Measurements from ENCODE around the gene HOXD1. TPM values are rescaled to one million over a fixed set of nuclear protein-coding genes. Genes with fewer than 3 reads are reported as not detected.

Gene HOXD1
- total RNA-seq, 4 donors from 2014 or later = 0.38 to 2.1 (median 1.1) TPM

- TF ChIP-seq, protein P1, sequence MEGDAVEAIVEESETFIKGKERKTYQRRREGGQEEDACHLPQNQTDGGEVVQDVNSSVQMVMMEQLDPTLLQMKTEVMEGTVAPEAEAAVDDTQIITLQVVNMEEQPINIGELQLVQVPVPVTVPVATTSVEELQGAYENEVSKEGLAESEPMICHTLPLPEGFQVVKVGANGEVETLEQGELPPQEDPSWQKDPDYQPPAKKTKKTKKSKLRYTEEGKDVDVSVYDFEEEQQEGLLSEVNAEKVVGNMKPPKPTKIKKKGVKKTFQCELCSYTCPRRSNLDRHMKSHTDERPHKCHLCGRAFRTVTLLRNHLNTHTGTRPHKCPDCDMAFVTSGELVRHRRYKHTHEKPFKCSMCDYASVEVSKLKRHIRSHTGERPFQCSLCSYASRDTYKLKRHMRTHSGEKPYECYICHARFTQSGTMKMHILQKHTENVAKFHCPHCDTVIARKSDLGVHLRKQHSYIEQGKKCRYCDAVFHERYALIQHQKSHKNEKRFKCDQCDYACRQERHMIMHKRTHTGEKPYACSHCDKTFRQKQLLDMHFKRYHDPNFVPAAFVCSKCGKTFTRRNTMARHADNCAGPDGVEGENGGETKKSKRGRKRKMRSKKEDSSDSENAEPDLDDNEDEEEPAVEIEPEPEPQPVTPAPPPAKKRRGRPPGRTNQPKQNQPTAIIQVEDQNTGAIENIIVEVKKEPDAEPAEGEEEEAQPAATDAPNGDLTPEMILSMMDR (IDR thresholded peaks at IDR 0.05; ENCODE audit: low read depth) = no peak
Observed at GRCh38 chr2:176146101-176146500, 42.4 kb upstream of the HOXD1 start.

DNA sequence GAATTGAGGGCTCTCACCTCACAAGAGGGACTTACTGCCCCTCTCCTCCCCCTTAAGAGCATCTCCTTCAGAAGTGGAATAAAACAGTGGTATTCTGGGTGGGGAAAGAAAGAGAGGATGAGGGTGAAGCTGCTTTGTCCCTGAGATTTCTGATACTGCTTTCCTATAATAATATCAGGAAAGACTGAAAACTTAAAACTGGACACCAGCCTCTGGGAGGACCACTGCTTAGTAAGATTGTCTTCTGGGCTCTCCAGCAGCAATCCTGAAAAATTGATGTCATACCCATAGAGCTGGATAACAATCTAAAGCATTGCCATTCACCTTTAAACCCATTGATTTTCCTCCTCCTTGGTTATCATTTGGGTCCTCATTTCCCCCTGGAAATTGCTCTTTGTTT lies 41.8 kb upstream of the HOXD1 start:
- TF ChIP-seq, protein P1 (IDR thresholded peaks at IDR 0.05; ENCODE audit: low read depth) = no peak

- TF ChIP-seq, protein P1 (IDR thresholded peaks at IDR 0.05; ENCODE audit: low read depth) = no peak
Observed at GRCh38 chr2:176147210-176147799, 41.2 kb upstream of the HOXD1 start.

DNA sequence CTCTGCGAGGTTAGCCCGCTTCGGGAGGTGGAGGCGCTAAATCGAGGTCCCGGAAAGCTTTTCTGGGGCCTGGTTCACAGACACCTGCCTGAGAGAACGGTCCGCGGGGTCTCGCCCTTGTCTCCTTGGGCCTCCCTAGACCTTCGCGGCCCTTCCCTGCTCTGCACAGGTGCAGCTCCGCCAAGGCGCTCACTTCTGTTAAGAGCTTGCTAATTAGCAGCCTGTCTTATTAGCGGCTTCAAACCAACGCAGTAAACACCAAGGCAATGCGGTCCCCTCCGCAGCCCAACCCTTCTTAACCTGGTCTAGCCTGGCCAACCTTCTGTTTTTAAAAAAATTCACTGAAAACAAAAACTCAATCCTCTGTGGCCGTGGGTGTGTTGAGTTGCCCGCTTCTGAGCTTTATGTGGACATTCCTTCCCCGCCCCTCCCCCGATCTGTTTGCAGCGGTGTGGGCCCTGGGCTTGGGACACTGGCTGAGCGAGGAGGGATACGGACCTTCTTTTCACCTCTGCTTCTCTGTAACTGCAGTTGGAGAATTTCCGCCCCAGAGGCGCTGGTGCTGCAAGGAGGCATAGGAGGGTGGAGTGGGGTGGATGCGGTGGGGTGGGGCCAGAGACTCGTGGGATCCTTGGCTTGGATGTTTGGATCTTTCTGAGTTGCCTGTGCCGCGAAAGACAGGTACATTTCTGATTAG lies 40.5 kb upstream of the HOXD1 start:
- TF ChIP-seq, protein P1 (IDR thresholded peaks at IDR 0.05; ENCODE audit: low read depth) = no peak

DNA sequence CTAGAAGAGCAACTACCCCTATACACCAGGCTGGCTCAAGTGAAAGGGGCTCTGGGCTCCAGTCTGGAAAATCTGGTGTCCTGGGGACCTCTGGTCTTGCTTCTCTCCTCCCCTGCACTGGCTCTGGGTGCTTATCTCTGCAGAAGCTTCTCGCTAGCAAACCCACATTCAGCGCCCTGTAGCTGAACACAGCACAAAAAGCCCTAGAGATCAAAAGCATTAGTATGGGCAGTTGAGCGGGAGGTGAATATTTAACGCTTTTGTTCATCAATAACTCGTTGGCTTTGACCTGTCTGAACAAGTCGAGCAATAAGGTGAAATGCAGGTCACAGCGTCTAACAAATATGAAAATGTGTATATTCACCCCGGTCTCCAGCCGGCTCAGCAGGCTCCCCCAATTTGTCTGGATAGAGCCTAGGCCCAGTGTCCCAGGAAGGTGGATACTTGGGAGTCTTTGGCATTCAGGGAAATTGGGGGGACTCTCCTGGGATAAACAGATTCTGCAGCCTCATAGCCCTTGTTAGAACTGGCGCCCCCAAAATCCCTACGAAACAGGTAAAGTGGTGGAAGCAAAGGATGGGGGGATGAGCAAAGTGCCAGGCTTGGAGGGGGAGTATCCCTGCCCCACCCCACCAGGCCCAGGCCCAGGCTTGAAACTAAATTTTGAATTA lies 39.6 kb upstream of the HOXD1 start:
- TF ChIP-seq, protein P1 (IDR thresholded peaks at IDR 0.05; ENCODE audit: low read depth) = no peak

- TF ChIP-seq, protein P1 (IDR thresholded peaks at IDR 0.05; ENCODE audit: low read depth) = no peak
Observed at GRCh38 chr2:176149481-176149938, 39.0 kb upstream of the HOXD1 start.

DNA sequence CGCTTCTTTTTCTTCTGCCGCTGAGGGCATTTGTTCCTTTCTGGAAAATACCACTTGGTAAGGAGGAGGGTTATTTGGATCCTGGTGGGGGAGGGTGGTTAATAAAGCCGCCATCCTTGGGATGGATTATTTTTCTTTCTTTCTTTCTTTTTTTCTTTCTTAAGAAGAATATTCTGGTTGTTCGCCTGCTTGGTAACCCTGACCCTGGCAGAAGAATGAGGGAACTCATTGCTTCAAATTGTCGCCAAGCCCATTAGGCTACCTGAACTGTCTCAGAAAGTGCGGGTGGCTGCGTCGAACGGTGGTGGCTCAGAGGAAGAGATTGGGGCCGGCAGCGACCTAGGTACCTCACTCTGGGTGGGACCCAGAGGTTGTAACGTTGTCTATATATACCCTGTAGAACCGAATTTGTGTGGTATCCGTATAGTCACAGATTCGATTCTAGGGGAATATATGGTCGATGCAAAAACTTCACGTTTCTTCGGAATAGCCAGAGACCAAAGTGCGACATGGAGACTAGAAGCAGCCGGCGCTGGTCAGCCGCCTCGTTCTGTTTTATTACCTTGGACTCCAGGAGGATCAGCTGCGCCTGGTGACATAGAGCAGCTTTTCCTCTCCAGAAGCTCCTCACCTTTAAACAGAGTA lies 38.4 kb upstream of the HOXD1 start:
- TF ChIP-seq, protein P1 (IDR thresholded peaks at IDR 0.05; ENCODE audit: low read depth) = no peak
